ENCODE measurements around the gene YIF1A.
"Not testable (repeated sequence)": the region's sequence is repeated elsewhere in the genome, so short reads cannot be mapped to it uniquely, and the experiment has no call there.

- TF ChIP-seq EZH2phosphoT487, EZH2 (IDR thresholded peaks at IDR 0.05): not testable (repeated sequence)
These were observed 12.3 kb downstream of the YIF1A start for GRCh38 chr11:66276619-66277018.
